Caco-2 (cell line): ENCODE results near the gene CBX4. TPM values are rescaled to one million over a fixed set of nuclear protein-coding genes. Genes with fewer than 3 reads are reported as not detected.

ENCODE experiments used
- BruUV-seq: library from RNA; stranded (reverse); fragments of 400-500 nt; replicated peaks from 2 replicates; lab custom pipeline; 2021; lab: Mats Ljungman, UMichigan
- CTCF ChIA-PET: fragments of 300-600 bp; sonication (Branson Sonifier 250); formaldehyde crosslinking; loops from one replicate; lab custom pipeline; 2022; ENCODE audit warnings: antibody characterized with exemption; lab: Charles Lee
- POLR2A ChIA-PET: fragments of 300-600 bp; sonication (Branson Sonifier 250); formaldehyde crosslinking; loops from one replicate; lab custom pipeline; 2022; ENCODE audit warnings: antibody characterized with exemption; lab: Charles Lee
- DNase-seq, 2 experiments: peaks; one replicate each; pipeline versions ENCODE4 v3.0.0 to v3.0.0-alpha.2; 2020 to 2022
- H3K27me3 ChIP-seq: replicated peaks from 2 replicates; pipeline ENCODE4 v1.6.0; 2011; ENCODE audit warnings: low read length; ENCODE audit not compliant: control insufficient read depth, insufficient read depth
- H3K36me3 ChIP-seq: 2 replicates; pipeline ENCODE4 v1.5.1; 2011; ENCODE audit warnings: low read length; ENCODE audit not compliant: control insufficient read depth, insufficient read depth
- H3K4me1 ChIP-seq: fragments of 250-450 bp; sonication (Bioruptor Pico); 2 replicates; pipeline ENCODE4 v1.5.1; 2020; ENCODE audit warnings: mild to moderate bottlenecking
- H3K4me3 ChIP-seq: 2 replicates; pipeline ENCODE4 v1.5.1; 2011; ENCODE audit warnings: low read depth, mild to moderate bottlenecking, control low read depth, low read length
- H3K9me3 ChIP-seq: fragments of 250-450 bp; sonication (Bioruptor Pico); 2 replicates; pipeline ENCODE4 v1.5.1; 2020; ENCODE audit warnings: mild to moderate bottlenecking, moderate library complexity
- H3K27ac Mint-ChIP-seq: one replicate; pipeline ENCODE4 v1.8.0; 2022; ENCODE audit warnings: mixed read lengths; ENCODE audit not compliant: unreplicated experiment
- H3K27me3 Mint-ChIP-seq: one replicate; pipeline ENCODE4 v1.8.0; 2022; ENCODE audit warnings: mixed read lengths; ENCODE audit not compliant: insufficient read depth, unreplicated experiment
- H3K36me3 Mint-ChIP-seq: one replicate; pipeline ENCODE4 v1.8.0; 2022; ENCODE audit warnings: mild to moderate bottlenecking, mixed read lengths; ENCODE audit not compliant: insufficient read depth, unreplicated experiment
- H3K4me1 Mint-ChIP-seq: one replicate; pipeline ENCODE4 v1.8.0; 2022; ENCODE audit warnings: low read depth, mixed read lengths; ENCODE audit not compliant: unreplicated experiment
- H3K4me3 Mint-ChIP-seq: one replicate; pipeline ENCODE4 v1.8.0; 2022; ENCODE audit warnings: mild to moderate bottlenecking, moderate library complexity, mixed read lengths; ENCODE audit not compliant: unreplicated experiment
- H3K9me3 Mint-ChIP-seq: one replicate; pipeline ENCODE4 v1.8.0; 2022; ENCODE audit warnings: mixed read lengths; ENCODE audit not compliant: unreplicated experiment
- CTCF ChIP-seq, 2 experiments: fragments of 200-600 bp in 1 of 2; IDR thresholded peaks; 1 replicate in 1 of 2; 2 replicates in 1 of 2; pipeline versions ENCODE4 v1.5.1 to v1.8.0; 2011 to 2022; ENCODE audit warnings: antibody characterized with exemption in 1 of 2, control low read depth in 1 of 2, inconsistent platforms in 1 of 2, low read depth in 1 of 2, low read length in 1 of 2, mild to moderate bottlenecking in 1 of 2, moderate library complexity in 1 of 2; ENCODE audit not compliant: insufficient read depth in 1 of 2, severe bottlenecking in 1 of 2, unreplicated experiment in 1 of 2
- intact Hi-C: fragments of 100-400 bp; cut with micrococcal nuclease; formaldehyde crosslinking; loops from one replicate; pipeline ENCODE4 v1.10.0; 2022; ENCODE audit not compliant: unreplicated experiment
- total RNA-seq: library from RNA; stranded (reverse); gene quantifications from 2 replicates; pipeline ENCODE4 v1.2.3, GENCODE V29; 2022

The CBX4 gene
- total RNA-seq, 1 experiment from 2014 or later, result 114 TPM

- H3K27me3 Mint-ChIP-seq, result no peaks in the 10 kb centered on the region
- no peaks in the 10 kb centered on the region for H3K27me3 ChIP-seq
- ChIA-PET CTCF (no interaction called here), POLR2A (interaction anchor here (1.6 kb wide), 1 partner anchor 12 kb away, joined by 16 read pairs; the partner anchor contains the start of gene CBX8)
- H3K4me3 ChIP-seq, result no peak overlapping the region
- H3K4me1 ChIP-seq, result peaks cover 2% of the 10 kb centered on the region; the same call in 1 of the 2 replicates
- no TSS peak for BruUV-seq
- H3K9me3 ChIP-seq, result no peaks in the 10 kb centered on the region
- intact Hi-C loops, result no loop called here
- H3K36me3 Mint-ChIP-seq, result peaks cover 61% of the 10 kb centered on the region
- no peak overlapping the region for H3K4me3 Mint-ChIP-seq
- H3K9me3 Mint-ChIP-seq, result no peaks in the 10 kb centered on the region
- TF ChIP-seq CTCF (IDR thresholded peaks at IDR 0.05; ENCODE audit: insufficient read depth in 1 of 2, low read depth in 1 of 2, low read length in 1 of 2, severe bottlenecking in 1 of 2, unreplicated experiment in 1 of 2), result no peak
- peaks cover 7% of the 10 kb centered on the region for H3K4me1 Mint-ChIP-seq
- no peak for DNase-seq
- H3K27ac Mint-ChIP-seq, result no peak overlapping the region
- 0 out of 2 replicates have a peak, but pooled peaks cover 1% of the 10 kb centered on the region for H3K36me3 ChIP-seq
Measured at GRCh38 chr17:79784353-79785016, 54.8 kb downstream of the CBX4 start.

- no peak for TF ChIP-seq CTCF (IDR thresholded peaks at IDR 0.05; ENCODE audit: insufficient read depth in 1 of 2, low read depth in 1 of 2, low read length in 1 of 2, severe bottlenecking in 1 of 2, unreplicated experiment in 1 of 2)
- Histone ChIP-seq H3K9me3 (no peaks in the 10 kb centered on the region), H3K27me3 (no peaks in the 10 kb centered on the region), H3K4me1 (peaks cover 8% of the 10 kb centered on the region), H3K4me3 (no peak overlapping the region), H3K36me3 (0 out of 2 replicates have a peak, but pooled peaks cover 1% of the 10 kb centered on the region)
- no peak overlapping the region for H3K27ac Mint-ChIP-seq
- no peak for DNase-seq
- H3K27me3 Mint-ChIP-seq, result no peaks in the 10 kb centered on the region
- ChIA-PET POLR2A (interaction anchor here (1.6 kb wide), 1 partner anchor 13 kb away, joined by 16 read pairs; the partner anchor contains the start of gene CBX8), CTCF (no interaction called here)
- H3K9me3 Mint-ChIP-seq, result no peaks in the 10 kb centered on the region
- H3K4me1 Mint-ChIP-seq, result peaks cover 7% of the 10 kb centered on the region
- peaks cover 58% of the 10 kb centered on the region for H3K36me3 Mint-ChIP-seq
- no TSS peak for BruUV-seq
- intact Hi-C loops, result no loop called here
- H3K4me3 Mint-ChIP-seq, result no peak overlapping the region
Measured at GRCh38 chr17:79783891-79784290, 55.3 kb downstream of the CBX4 start.

Other genes starting within 250 kb of the CBX4 start
- 1.1 and 2.0 TPM in 2 replicates for gene RBFOX3, start 228.4 kb downstream of the CBX4 start, total RNA-seq
- 0.30 and 0.34 TPM in 2 replicates for gene ENPP7, start 108.5 kb downstream of the CBX4 start, total RNA-seq
- 50.0 and 52.8 TPM in 2 replicates for gene CBX2, start 61.3 kb downstream of the CBX4 start, total RNA-seq
- gene CBX8, start 42.4 kb downstream of the CBX4 start, total RNA-seq, result 34.3 and 36.6 TPM in 2 replicates
- gene TBC1D16, start 196.4 kb upstream of the CBX4 start, total RNA-seq, result 48.1 and 55.4 TPM in 2 replicates
- 3.7 and 3.9 TPM in 2 replicates for gene CCDC40, start 197.2 kb upstream of the CBX4 start, total RNA-seq